IMR-90 (cell line): ENCODE measurements around the gene AMIGO1. TPM values are rescaled to one million over a fixed set of nuclear protein-coding genes. Genes with fewer than 3 reads are reported as not detected.

Source experiments
- ATAC-seq: fragments of 200-7000 bp; cut with Tn5 transposase; 2 replicates; pipeline ENCODE4 v1.9.1; 2020; ENCODE audit warnings: low read depth, mild to moderate bottlenecking, moderate library complexity
- BruUV-seq: library from RNA; stranded (reverse); fragments of 400-500 nt; replicated peaks from 2 replicates; lab custom pipeline; 2021; lab: Mats Ljungman, UMichigan
- CTCF ChIA-PET: fragments of 300-600 bp; formaldehyde crosslinking; extraction: SDS; loops from one replicate; lab custom pipeline; 2021; ENCODE audit warnings: antibody characterized with exemption; lab: Yijun Ruan, JAX
- POLR2A ChIA-PET: fragments of 300-600 bp; sonication (Branson Sonifier 250); formaldehyde crosslinking; loops from one replicate; lab custom pipeline; 2022; ENCODE audit warnings: antibody characterized with exemption; ENCODE audit not compliant: unreplicated experiment; lab: Charles Lee
- DNase-seq: peaks from one replicate; pipeline ENCODE4 v3.0.0; 2013
- H2AFZ ChIP-seq: replicated peaks from 2 replicates; pipeline ENCODE3; 2013; ENCODE audit warnings: low read length, mild to moderate bottlenecking; ENCODE audit not compliant: poor library complexity
- H2AK5ac ChIP-seq: 2 replicates; pipeline ENCODE4 v1.6.1; 2013; ENCODE audit warnings: low read depth, low read length, inconsistent platforms
- H2AK9ac ChIP-seq: replicated peaks from 2 replicates; pipeline ENCODE3; 2013; ENCODE audit warnings: mild to moderate bottlenecking, low read depth, low read length, moderate library complexity; ENCODE audit not compliant: poor library complexity
- H2BK120ac ChIP-seq: 2 replicates; pipeline ENCODE4 v1.6.1; 2013; ENCODE audit warnings: low read depth, low read length, inconsistent platforms
- H2BK15ac ChIP-seq: 3 replicates; pipeline ENCODE4 v1.6.1; 2013; ENCODE audit warnings: low read depth, low read length, inconsistent platforms
- H2BK20ac ChIP-seq: 2 replicates; pipeline ENCODE4 v1.6.1; 2013; ENCODE audit warnings: low read depth, mild to moderate bottlenecking, inconsistent platforms, low read length, moderate library complexity
- H2BK5ac ChIP-seq: 2 replicates; pipeline ENCODE4 v1.6.1; 2013; ENCODE audit warnings: mild to moderate bottlenecking, low read depth, low read length, inconsistent platforms; ENCODE audit not compliant: poor library complexity, severe bottlenecking
- H3K14ac ChIP-seq: replicated peaks from 2 replicates; pipeline ENCODE4 v1.6.1; 2013; ENCODE audit warnings: low read depth, low read length, inconsistent platforms
- H3K18ac ChIP-seq: 2 replicates; pipeline ENCODE4 v1.6.1; 2013; ENCODE audit warnings: low read depth, low read length, control low read depth
- H3K23ac ChIP-seq: 2 replicates; pipeline ENCODE4 v1.6.1; 2013; ENCODE audit warnings: low read depth, low read length, inconsistent platforms
- H3K27ac ChIP-seq: 2 replicates; pipeline ENCODE4 v1.5.1; 2013; ENCODE audit warnings: mild to moderate bottlenecking, control low read depth, low read length; ENCODE audit not compliant: insufficient read depth
- H3K27me3 ChIP-seq: 2 replicates; pipeline ENCODE4 v1.6.1; 2013; ENCODE audit warnings: low read length; ENCODE audit not compliant: control insufficient read depth, insufficient read depth
- H3K36me3 ChIP-seq: 2 replicates; pipeline ENCODE4 v1.6.1; 2013; ENCODE audit warnings: low read length, mixed read lengths; ENCODE audit not compliant: control insufficient read depth, insufficient read depth
- H3K4ac ChIP-seq: 2 replicates; pipeline ENCODE4 v1.6.1; 2013; ENCODE audit warnings: low read depth, low read length, inconsistent platforms
- H3K4me1 ChIP-seq: 2 replicates; pipeline ENCODE4 v1.6.1; 2013; ENCODE audit warnings: low read length, mixed read lengths; ENCODE audit not compliant: control insufficient read depth, insufficient read depth
- H3K4me2 ChIP-seq: 2 replicates; pipeline ENCODE4 v1.6.1; 2013; ENCODE audit warnings: low read depth, mild to moderate bottlenecking, control low read depth, low read length, moderate library complexity
- H3K4me3 ChIP-seq: 2 replicates; pipeline ENCODE4 v1.5.1; 2013; ENCODE audit warnings: low read depth, mild to moderate bottlenecking, control low read depth, low read length, moderate library complexity; ENCODE audit not compliant: insufficient read depth
- H3K56ac ChIP-seq: 2 replicates; pipeline ENCODE4 v1.6.1; 2013; ENCODE audit warnings: low read length, inconsistent platforms; ENCODE audit not compliant: insufficient read depth; ENCODE audit errors: extremely low read depth
- H3K79me1 ChIP-seq, 2 experiments: 2 replicates each; pipeline ENCODE4 v1.6.1; 2013; ENCODE audit warnings: low read length in 2 of 2, inconsistent platforms in 1 of 2, low read depth in 1 of 2
- H3K9ac ChIP-seq: 2 replicates; pipeline ENCODE4 v1.6.1; 2013; ENCODE audit warnings: low read depth, low read length, control low read depth
- H3K9me1 ChIP-seq: 2 replicates; pipeline ENCODE4 v1.6.1; 2013; ENCODE audit warnings: low read length, inconsistent platforms; ENCODE audit not compliant: insufficient read depth
- H3K9me3 ChIP-seq: 2 replicates; pipeline ENCODE4 v1.6.1; 2013; ENCODE audit warnings: low read length; ENCODE audit not compliant: control insufficient read depth, insufficient read depth
- H4K20me1 ChIP-seq: 2 replicates; pipeline ENCODE4 v1.6.1; 2013; ENCODE audit warnings: low read length, inconsistent platforms; ENCODE audit not compliant: insufficient read depth
- H4K5ac ChIP-seq: 2 replicates; pipeline ENCODE4 v1.6.1; 2013; ENCODE audit warnings: mild to moderate bottlenecking, low read depth, low read length, control low read depth
- H4K8ac ChIP-seq, 2 experiments: 2 replicates each; pipeline ENCODE4 v1.6.1; 2013; ENCODE audit warnings: low read depth in 2 of 2, low read length in 2 of 2, control low read depth in 1 of 2, inconsistent platforms in 1 of 2
- H4K91ac ChIP-seq: 2 replicates; pipeline ENCODE4 v1.6.1; 2013; ENCODE audit warnings: low read depth, low read length, inconsistent platforms; ENCODE audit not compliant: insufficient read depth
- ELK1 ChIP-seq: fragments of 150-350 bp; IDR thresholded peaks from 2 replicates; pipeline ENCODE4 v1.6.1; 2016; ENCODE audit warnings: low read depth, mild to moderate bottlenecking, low read length, moderate library complexity, borderline replicate concordance
- WGBS, 2 experiments: methylation state at CpG; one replicate each; pipeline versions ENCODE4 v1.1.5 to v1.1.7; 2013; ENCODE audit warnings: missing lambda C conversion rate in 2 of 2; ENCODE audit not compliant: insufficient read length in 1 of 2; ENCODE audit errors: extremely low coverage in 2 of 2; 5-methylcytosine and 5-hydroxymethylcytosine counted together
- dilution Hi-C: fragments of 300-500 bp; cut with HindIII; formaldehyde crosslinking; loops from one replicate; pipeline ENCODE4 v1.14.3; 2018; ENCODE audit warnings: low sequenced_read_pairs; ENCODE audit not compliant: unreplicated experiment
- in situ Hi-C: fragments of 300-500 bp; cut with MboI; formaldehyde crosslinking; loops from 3 replicates; pipeline ENCODE4 v1.14.3; 2019; ENCODE audit warnings: low sequenced_read_pairs, inconsistent platforms, mixed read lengths
- intact Hi-C: fragments of 100-400 bp; cut with micrococcal nuclease; formaldehyde crosslinking; loops from 2 replicates; pipeline ENCODE4 v1.10.0; 2022
- polyA plus RNA-seq, 3 experiments: library from polyadenylated mRNA; depleted of rRNA; stranded (reverse); fragments of >200 nt; gene quantifications; 2 replicates each; pipeline ENCODE4 v1.2.3, GENCODE V29; 2012; ENCODE audit warnings: low replicate concordance in 1 of 3
- total RNA-seq: library from RNA; depleted of rRNA; stranded (reverse); fragments of >200 nt; gene quantifications from 2 replicates; pipeline ENCODE4 v1.2.3, GENCODE V29; 2012

AMIGO1 gene
- total and polyA plus RNA-seq, 2 of the 4 experiments (the other 2 are of a cell fraction): 1.5 to 1.6 TPM

GRCh38 chr1:109479311-109479710, 30.2 kb downstream of the AMIGO1 start:
- peaks cover 3% of the 10 kb centered on the region; the same call in 1 of the 2 replicates for H3K4me1 ChIP-seq
- ATAC-seq: no peak
- H4K91ac ChIP-seq: no peak overlapping the region
- H3K9ac ChIP-seq: no peak overlapping the region
- H3K4ac ChIP-seq: no peak overlapping the region
- 0 out of 2 replicates have a peak, but pooled peaks cover 2% of the 10 kb centered on the region for H3K9me1 ChIP-seq
- H3K18ac ChIP-seq: no peak overlapping the region
- CTCF ChIA-PET: no interaction called here
- in situ Hi-C loops (no loop called here), dilution Hi-C loops (no loop called here), intact Hi-C loops (no loop called here)
- H2BK20ac ChIP-seq: no peak overlapping the region
- no peak overlapping the region for H2AK9ac ChIP-seq
- no peak overlapping the region for H3K4me3 ChIP-seq
- H4K20me1 ChIP-seq: no peaks in the 10 kb centered on the region
- no peak for TF ChIP-seq ELK1
- no peak overlapping the region for H2BK120ac ChIP-seq
- H3K9me3 ChIP-seq: no peaks in the 10 kb centered on the region
- H3K14ac ChIP-seq: no peak overlapping the region
- BruUV-seq: no TSS peak
- no peak overlapping the region for H3K27ac ChIP-seq
- no peak overlapping the region for H2BK5ac ChIP-seq
- H2AFZ ChIP-seq: no peak overlapping the region
- no peak overlapping the region for H2BK15ac ChIP-seq
- H3K36me3 ChIP-seq: no peaks in the 10 kb centered on the region
- no peak for DNase-seq
- peaks cover 2 to 4% of the 10 kb centered on the region in 2 experiments; a peak in 3 of 4 replicates for H3K79me1 ChIP-seq
- no peak overlapping the region for H4K8ac ChIP-seq
- POLR2A ChIA-PET: no interaction called here
- no peak overlapping the region for H3K4me2 ChIP-seq
- no peak overlapping the region for H3K23ac ChIP-seq
- peaks cover 37% of the 10 kb centered on the region for H3K27me3 ChIP-seq
- no peak overlapping the region for H4K5ac ChIP-seq
- H2AK5ac ChIP-seq: no peak overlapping the region
- H3K56ac ChIP-seq: no peak overlapping the region
- 60% methylated on average over 1 of the region's 5 CpGs; no CpG with 5 or more reads in 1 of the 2 experiments for WGBS, 2 experiments
